GM19455 (cell line): ENCODE measurements around the gene GRB2.
A peak's percentile ranks its signal among the peaks of the same experiment; 100 is the strongest.
"Not testable (repeated sequence)": the region's sequence is repeated elsewhere in the genome, so short reads cannot be mapped to it uniquely, and the experiment has no call there.

Source experiments
- ATAC-seq: cut with Tn5 transposase; IDR thresholded peaks from one replicate; pipeline ENCODE4 v1.9.1; 2021; ENCODE audit not compliant: unreplicated experiment

The GRB2 gene

DNA sequence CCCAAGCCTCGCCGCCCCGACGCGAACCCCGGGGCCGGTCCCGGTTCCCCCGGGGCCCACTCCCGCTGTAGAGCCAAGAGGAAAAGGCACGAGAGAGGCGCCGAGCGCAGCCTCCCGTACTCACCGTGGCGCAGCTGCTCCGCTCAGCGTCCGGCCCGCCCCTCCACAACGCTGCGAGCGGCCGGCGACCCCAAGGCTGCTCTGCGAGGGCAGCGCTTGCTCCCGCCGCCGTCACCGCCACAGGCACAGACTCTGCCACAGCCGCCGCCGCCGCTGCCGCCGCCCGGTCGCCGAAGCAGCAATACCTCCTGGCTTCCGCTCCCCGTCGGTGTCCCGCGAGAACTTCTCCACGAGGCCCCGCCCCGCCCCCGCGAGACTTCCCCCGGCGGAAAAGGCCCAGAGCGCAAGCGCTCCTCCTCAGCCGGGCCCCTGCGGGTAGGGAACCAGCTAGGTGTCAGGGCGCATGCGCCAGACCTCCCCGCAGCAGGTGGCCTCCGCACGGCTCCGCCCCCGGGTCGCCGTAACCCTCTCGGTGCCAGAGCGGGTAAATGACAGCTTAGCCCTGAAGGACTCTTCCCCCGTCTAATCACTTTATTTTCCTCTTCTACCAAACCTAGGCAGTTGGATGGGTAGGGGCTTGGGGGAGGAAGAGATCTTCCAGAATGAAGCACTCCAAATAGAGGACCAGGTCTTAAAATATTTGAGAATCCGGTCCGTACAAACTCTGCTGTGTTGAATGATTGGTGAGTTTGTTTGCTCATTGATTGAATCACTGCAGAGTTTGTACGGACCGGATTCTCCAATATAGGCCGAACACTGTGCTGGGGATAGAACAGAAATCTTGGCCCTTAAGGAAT, at the start of gene GRB2:
Gene GRB2 (minus strand): TSS at position 314 of the 857 bp plus-strand sequence. CDS start 12,050 bp downstream, outside the sequence.
- peak; percentile 83 for ATAC-seq

DNA sequence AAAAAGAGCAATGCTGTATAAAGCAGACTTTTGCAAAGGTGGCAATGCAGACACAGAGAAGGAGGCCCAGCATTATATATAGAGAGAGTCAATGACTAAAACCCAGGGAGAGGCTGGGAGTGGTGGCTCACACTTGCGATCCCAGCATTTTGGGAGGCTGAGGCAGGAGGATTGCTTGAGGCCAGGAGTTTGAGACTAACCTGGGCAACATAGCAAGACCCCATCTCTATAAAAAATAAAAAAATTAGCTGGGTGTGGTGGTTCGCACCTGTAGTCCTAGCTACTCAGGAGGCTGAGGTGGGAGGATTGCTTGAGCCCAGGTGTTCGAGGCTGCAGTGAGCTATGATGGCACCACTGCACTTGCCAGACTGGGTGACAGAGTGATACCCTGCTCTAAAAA, 49.2 kb upstream of the GRB2 start:
- ATAC-seq: not testable (repeated sequence)

DNA sequence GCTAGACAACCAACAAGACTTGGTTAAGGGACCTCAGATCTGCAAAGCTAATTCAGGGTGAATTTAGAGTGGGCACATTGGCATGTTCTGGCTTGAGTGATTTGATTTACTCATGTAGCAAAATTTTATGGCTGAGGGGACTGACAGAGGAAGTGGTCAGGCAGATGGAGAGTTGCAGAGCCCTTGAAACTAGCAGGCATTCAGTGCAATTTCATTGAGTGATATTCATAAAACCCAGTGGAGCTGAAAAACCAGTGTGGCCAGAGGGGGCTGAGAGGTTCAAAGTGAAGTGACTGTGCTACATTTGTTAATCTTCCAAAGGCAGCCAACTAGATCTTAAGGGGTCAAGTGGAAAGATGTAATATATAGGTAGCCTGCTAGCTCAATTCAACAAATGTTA, 48.7 kb upstream of the GRB2 start:
- ATAC-seq: no peak

DNA sequence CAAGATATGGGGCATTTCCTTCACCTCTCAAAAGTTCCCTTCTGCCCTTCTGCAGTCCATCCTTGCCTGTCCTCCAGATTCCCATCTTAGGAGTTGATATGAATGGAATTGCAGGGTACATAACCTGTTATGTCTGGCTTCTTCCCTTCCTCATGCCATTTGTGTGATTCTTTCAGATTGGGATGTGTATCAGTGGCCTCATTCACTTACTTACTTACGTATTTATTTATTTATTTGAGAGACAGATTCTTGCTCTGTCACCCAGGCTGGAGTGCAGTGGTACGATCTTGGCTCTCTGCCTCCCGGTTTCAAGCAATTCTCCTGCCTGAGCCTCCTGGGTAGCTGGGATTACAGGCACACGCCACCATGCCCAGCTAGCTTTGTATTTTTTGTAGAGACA, 44.8 kb upstream of the GRB2 start:
- no peak for ATAC-seq

DNA sequence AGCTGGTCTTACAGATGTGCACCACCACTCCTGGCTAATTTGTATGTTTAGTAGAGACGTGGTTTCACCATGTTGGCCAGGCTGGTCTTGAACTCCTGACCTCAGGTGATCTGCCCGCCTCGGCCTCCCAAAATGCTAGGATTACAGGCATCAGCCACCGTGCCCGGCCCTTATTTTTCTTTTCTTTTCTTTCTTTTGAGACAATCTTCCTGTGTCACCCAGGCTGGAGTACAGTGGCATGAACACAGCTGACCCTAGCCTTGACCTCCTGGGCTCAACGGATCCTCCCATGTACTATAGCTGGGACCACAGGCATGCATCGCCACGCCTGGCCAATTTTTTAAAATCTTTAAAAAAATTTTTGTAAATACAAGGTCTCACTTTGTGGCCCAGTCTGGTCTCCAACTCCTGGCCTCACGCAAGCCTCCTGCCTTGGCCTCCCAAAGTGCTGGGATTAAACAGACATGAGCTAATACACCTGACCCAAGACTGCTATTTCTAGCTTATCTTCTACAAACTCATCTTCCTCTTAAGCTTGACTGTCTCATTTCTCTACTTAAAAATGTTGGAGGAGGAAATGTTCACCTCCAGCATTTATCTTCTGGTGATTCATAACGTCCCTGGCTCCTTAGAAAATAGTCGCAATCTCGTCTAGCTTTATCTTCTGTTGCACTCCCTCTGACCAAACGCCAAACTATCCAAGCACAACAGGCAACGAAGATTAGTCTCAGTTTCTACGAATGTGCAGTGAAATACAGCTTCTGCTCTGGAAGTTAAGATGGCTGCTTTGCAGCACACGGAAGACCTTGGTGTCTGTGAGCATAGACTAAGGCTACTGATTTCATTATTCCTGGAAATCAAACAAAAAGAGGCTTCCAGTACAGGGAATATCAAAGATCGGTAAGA, 42.7 kb upstream of the GRB2 start:
- no peak for ATAC-seq

DNA sequence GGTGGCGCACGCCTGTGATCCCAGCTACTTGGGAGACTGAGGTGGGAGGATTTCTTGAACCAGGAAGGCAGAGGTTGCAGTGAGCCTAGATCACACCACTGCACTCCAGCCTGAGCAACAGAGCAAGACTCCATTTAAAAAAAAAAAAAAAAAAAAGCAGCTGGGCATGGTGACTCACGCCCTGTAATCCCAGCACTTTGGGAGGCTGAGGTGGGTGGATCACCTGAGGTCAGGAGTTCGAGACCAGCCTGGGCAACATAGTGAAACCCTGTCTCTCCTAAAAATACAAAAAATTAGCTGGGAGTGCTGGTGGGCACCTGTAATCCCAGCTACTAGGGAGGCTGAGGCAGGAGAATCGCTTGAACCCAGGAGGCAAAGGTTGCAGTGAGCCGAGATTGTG, 40.4 kb upstream of the GRB2 start:
- not testable (repeated sequence) for ATAC-seq

DNA sequence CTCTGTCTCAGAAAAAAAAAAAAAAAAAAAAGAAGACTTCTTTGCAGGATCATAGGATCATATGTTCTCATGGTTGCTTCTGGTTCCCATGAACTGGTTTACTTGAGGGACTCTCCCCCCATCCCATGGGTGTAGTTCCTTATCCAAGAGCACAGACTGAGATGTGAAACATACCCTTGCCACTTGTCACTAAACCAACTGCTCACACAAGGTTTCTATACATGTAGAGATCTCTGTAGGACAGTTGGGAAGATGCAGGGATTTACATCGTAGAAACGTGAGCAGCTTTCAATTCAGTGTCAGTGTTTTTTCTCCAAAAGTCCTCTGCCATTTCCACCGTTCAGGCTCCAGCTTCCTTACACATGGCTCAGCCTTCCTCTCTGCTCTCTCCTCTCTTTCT, 39.8 kb upstream of the GRB2 start:
- no peak for ATAC-seq

DNA sequence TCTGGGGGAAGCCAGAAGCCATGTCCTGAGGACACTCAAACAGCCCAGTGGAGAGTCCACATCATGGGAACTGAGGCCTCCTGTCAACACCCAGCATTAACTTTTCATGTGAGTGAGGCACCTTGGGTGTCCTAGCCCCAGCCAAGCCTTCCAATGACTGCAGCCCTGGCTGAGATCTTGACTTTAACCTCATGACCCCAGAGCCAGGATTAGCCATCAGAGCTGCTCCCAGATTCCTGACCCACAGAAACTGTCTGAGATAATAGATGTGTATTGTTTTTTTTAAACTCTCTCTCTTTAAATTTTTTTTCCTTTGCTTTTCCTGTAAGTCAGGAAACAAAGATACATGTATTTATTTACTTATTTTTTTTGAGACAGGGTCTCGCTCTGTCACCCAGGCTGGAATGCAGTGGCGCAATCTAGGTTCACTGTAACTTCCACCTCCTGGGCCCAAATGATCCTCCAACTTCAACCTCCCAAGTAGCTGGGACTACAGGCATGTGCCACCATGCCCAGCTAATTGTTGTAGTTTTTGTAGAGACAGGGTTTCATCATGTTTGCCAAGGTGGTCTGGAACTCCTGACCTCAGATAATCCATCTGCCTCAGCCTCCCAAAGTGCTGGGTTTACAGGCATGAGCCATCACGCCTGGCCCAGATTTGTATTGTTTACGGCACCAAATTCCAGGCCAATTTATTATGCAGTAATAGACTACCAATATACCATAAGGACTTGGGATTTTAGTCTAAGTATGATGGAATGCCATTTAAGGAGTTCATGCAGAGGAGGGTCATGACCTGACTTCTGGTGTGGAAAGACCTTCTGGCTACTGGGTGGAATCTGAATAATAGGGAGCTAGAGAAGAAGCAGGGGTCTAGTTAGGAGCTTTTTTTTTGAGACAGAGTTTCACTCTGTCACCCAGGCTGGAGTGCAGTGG, 37.0 kb upstream of the GRB2 start:
- no peak for ATAC-seq

DNA sequence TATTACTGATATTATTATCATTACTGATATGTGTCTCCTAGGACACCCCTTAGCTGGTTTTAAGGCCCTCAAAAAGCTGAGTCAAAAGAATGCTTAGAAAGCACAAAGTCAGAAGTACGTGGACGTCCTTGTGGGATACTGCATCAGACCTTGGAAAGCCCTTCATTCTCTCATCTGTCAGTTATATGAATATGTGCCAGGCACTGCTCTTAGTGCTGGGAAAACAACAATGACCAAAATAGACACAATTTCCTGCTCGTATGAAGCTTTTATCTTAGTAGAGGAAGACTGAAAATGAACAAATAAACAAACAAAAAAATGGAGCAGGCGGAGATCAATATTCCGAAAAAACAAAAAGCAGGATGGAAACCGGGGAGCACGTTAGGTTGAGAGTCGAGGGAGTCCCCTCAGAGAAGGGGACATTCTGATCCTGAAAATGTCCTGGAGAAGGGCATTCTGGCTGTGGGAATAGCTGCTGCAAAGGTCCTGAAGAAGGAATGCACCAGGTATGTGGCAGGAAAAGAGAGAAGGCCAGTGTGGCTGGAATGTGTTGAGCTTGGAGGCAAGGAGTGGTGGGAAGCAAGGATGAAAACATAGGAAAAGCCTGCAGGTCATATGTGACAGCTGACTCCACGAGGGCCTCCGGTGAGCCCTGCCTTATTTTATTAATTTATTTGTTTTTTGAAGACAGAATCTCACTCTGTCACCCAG, 35.4 kb upstream of the GRB2 start:
- no peak for ATAC-seq

DNA sequence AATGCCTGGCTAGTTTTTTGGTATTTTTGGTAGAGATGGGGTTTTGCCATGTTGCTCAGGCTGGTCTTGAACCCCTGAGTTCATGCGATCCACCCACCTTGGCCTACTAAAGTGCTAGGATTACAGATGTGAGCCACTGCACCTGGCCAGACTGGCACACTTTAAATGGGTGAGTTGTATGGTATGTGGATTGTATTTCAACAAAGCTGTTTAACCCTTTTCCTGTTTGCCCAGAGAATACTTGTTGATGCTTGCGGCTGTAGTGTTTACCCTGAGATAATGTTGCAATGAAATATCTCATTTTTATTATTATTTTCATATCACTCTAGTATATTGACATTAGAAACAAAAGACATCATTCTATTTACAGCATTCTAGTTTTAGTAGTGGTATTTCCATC, 33.8 kb upstream of the GRB2 start:
- ATAC-seq: no peak

DNA sequence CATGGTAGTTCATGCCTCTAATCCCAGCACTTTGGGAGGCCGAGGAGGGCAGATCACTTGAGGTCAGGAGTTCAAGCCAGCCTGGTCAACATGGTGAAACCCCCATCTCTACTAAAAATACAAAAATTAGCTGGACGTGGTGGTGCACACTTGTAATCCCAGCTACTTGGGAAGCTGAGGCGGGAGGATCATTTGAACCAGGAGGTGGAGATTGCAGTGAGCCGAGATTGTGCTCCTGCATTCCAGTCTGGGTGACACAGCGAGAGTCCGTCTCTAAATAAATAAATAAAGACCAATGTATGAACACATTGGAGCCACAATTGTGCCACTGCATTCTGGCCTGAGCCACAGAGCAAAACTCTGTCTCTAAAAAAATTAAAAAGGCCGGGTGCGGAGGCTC, 31.9 kb upstream of the GRB2 start:
- ATAC-seq: not testable (repeated sequence)

DNA sequence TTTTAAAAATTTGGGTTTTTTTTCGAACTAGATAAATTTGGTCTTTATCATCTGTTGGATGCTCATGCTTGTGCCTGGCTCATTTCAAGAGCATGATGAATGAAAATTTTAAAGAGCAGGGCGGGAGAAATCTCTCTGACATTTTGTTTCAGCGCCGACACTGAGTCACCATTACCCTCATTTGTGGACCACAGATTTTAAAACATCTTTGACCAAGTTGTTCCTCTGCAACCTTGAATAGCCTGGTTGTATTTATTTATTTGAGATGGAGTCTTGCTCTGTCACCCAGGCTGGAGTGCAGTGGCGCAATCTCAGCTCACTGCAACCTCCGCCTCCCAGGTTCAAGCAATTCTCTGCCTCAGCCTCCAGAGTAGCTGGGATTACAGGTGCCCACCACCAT, 29.0 kb upstream of the GRB2 start:
- ATAC-seq: not testable (repeated sequence)

DNA sequence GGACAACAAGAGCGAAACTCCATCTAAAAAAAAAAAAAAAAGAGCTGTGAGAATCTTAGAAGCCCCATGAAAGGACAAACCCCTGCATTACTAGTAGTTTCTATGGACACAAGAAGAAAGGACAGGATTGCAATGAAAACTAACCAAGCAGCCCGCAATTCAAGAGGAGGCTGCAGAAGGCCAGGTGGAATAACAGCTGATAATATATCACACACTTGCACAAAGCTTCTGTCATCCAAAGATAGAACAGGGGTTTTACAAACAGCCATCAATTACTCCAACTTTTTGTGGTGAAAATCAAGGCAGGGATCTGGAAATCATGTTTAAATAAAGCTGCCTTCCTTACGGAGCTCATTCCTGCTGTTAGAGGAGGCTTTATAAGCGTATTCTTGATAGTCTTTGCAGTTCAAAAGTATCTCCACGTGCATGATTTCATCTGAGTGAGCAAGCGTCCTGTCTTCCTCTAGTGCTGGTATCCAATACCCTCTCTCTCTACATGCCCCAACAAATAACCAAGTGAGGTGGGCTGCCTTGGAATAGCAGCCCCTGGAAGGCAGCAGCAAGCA, 27.8 kb upstream of the GRB2 start:
- ATAC-seq: no peak

DNA sequence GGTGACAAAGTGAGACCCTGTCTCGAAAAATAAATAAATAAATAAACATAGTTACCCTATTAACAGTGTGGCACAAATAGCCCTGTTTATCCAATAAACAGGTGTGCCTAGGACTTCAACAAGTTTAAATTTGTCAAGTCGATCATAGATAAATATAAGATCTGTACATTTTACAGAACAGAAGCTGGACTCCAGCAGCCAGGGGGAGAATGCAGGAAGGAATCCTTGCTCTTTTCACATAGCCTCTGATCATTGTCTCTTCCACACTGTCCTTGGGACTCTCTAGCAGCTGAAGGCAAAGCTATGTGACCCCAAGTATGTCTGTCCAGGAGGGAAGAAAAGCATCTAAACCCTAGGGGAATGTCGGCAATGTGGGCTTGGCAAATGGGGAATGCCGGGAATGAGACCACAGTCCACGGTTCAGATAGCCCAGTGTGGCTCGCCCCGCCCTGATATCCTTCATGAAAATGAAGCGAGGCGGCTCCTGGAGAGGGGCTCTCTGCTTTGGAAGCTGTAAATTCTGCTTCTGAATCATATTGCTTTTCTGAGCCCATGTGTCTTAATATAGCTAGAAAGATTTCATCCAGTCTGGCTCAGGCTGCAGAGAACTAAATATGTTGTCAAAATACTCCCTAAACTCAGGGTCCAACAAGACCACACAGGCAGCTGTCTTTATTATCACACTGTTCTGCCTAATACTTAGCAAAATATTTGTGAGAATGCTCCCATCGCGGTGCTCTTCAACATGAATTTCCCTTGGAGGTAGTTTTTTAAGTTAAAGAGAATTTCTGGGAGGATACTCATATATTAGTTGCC, 24.9 kb upstream of the GRB2 start:
- no peak for ATAC-seq

DNA sequence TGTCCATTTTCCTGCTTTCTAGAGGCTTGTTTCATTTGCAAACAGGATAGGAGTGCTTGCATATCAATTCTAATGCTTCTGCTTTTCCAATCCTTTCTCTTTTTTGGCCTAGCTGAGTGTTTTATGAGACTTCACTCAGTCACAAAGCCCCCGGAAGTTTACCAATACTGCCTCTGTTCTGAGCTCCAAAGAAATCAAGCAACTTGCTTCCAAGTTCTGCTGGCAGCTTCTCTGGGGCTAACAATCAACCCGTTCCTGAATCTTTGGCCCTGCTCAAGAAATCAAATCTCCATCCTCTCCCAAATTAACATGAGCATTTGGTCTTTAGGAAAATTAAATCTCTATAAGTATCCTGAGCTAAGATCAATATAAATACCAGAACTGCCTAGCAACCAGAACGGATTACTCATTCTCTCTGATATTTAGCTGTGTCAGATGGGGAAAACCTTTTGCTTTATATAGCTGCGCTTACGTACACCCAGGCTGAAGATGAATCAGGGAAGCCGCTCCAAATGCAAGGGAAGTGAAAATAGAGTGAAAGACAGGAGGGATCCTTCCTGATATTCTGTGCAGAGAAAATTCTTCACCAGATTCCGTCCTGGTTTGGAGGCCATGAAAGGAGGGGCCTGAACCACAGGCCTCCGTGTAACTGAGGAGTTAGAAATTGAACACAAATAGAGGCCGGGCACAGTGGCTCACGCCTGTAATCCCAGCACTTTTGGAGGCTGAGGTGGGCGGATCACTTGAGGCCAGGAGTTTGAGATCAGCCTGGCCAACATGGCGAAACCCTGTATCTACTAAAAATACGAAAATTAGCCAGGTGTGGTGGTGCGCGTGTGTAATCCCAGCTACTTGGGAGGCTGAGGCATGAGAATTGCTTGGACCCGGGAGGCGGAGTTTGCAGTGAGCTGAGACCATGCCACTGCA, 23.3 kb upstream of the GRB2 start:
- ATAC-seq: no peak

DNA sequence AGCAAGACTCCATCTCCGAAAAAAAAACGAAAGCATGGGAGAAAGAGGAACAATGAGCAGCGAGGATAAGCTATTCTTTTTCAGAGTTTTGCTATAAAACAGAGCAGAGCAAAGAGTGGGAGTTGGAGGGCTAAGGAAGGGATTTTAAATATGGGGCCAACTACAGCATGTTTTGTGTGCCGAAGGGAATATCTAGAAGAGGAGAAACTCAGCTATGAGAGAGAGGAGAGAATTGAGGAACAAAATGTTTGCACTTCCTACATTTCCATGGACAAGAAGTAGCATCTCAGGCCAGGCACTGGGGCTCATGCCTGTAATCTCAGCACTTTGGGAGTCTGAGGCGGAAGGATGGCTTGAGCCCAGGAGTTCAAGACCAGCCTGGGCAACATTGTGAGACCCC, 13.1 kb upstream of the GRB2 start:
- ATAC-seq: no peak

DNA sequence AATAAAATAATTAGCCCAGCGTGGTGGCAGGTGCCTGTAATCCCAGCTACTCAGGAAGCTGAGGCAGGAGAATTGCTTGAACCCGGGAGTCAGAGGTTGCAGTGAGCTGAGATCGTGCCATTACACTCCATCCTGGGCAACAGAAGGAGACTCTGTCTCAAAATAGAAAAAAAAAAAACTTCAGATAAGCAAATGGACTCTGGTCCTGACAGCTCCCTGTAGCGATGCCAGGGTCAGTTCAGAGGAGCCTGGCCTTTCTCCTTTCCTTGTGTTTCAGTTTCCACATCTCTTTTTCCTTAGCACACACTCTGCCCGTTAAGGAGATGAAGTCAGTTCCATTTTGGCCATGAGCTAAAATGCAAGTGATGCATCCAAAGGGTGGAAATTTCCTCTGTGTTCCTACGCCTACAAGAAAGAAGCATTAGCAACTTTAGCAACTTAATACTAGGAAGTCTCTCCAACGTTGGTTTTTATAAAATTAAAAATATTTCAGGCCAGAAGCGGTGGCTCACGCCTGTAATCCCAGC, 11.6 kb upstream of the GRB2 start:
- no peak for ATAC-seq

DNA sequence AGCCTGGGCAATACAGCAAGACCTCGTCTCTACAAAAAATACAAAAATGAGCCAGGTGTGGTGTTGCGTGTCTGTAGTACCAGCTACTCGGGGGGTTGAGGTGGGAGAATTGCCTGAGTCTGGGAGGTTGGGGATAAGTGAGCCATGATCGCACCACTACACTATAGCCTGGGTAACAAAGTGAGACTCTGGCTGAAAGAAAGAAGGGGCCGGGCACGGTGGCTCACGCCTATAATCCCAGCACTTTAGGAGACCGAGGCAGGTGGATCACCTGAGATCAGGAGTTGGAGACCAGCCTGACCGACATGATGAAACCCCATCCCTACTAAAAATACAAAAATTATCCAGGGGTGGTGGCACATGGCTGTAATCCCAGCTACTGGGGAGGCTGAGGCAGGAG, 10.5 kb upstream of the GRB2 start:
- no peak for ATAC-seq
